Measurements from ENCODE around the gene C6orf89. TPM values are rescaled to one million over a fixed set of nuclear protein-coding genes. Genes with fewer than 3 reads are reported as not detected.

C6orf89 gene
- total and polyA plus RNA-seq, 2 of the 13 experiments (the other 11 are each of a cell fraction or from before 2014, with no cell fraction given) = 22.1 to 32.2 TPM

- TF ChIP-seq KLF9 (CRISPR knock-in tag; IDR thresholded peaks at IDR 0.05; ENCODE audit: low read depth) = no peak
- TF ChIP-seq E2F1 (CRISPR knock-in tag; IDR thresholded peaks at IDR 0.05) = peak; percentile 55; the same call in 1 of the 2 replicates
- no peak for TF ChIP-seq PRDM15 (CRISPR knock-in tag; IDR thresholded peaks at IDR 0.05)
- no peak for TF ChIP-seq ZNF597 (CRISPR knock-in tag; IDR thresholded peaks at IDR 0.05)
- TF ChIP-seq ZBTB49 (CRISPR knock-in tag; IDR thresholded peaks at IDR 0.05; ENCODE audit: borderline replicate concordance) = no peak
- TF ChIP-seq ZNF484 (CRISPR knock-in tag; IDR thresholded peaks at IDR 0.05; ENCODE audit: borderline replicate concordance, low read depth) = no peak
- peak; percentile 54; the same call in 1 of the 2 replicates for TF ChIP-seq ZXDC (CRISPR knock-in tag; IDR thresholded peaks at IDR 0.05)
- no peak for TF ChIP-seq HNF1A (IDR thresholded peaks at IDR 0.05; ENCODE audit: low read depth)
- TF ChIP-seq HNF1A (CRISPR knock-in tag; IDR thresholded peaks at IDR 0.05; ENCODE audit: borderline replicate concordance) = peak; percentile 71; the same call in 1 of the 2 replicates
Observed at GRCh38 chr6:36885461-36886401, at the start of gene C6orf89 (continued).

Measured in HepG2 (cell line).